ENCODE measurements around the gene MAD1L1. TPM values are rescaled to one million over a fixed set of nuclear protein-coding genes. Genes with fewer than 3 reads are reported as not detected.

MAD1L1 gene
- total and polyA plus RNA-seq, 2 of the 13 experiments (the other 11 are each of a cell fraction or from before 2014, with no cell fraction given) = 17.4 to 64.7 TPM

- Histone ChIP-seq H4K20me1 (ENCODE audit: insufficient read depth, low read length) (no peaks in the 10 kb centered on the region), H2AFZ (ENCODE audit: low read length) (no peak overlapping the region), H3K4me3 (replicated peaks in 1 of 3; ENCODE audit: insufficient read depth in 1 of 3, low read depth in 2 of 3, low read length in 3 of 3) (no peak overlapping the region), H3K27ac (ENCODE audit: extremely low read length, insufficient read depth, low read length) (peak overlapping the region; percentile 20), H3K27me3 (ENCODE audit: control insufficient read depth in 1 of 2, insufficient read depth in 2 of 2, low read length in 2 of 2) (no peaks in the 10 kb centered on the region), H3K4me2 (ENCODE audit: low read depth, low read length) (no peak overlapping the region), H3K4me1 (ENCODE audit: insufficient read depth, low read length) (peaks cover 40% of the 10 kb centered on the region), H3K9ac (ENCODE audit: insufficient read depth, low read depth, low read length) (no peak overlapping the region), H3K9me3 (ENCODE audit: low read length) (no peaks in the 10 kb centered on the region), H3K79me2 (ENCODE audit: insufficient read depth, low read length) (peaks cover 4% of the 10 kb centered on the region), H3K36me3 (replicated peaks in 1 of 2; ENCODE audit: control insufficient read depth in 1 of 2, insufficient read depth in 2 of 2, low read length in 2 of 2) (peaks cover 0 to 5% of the 10 kb centered on the region in 2 experiments; a peak in 3 of 5 replicates)
- WGBS (ENCODE audit: low lambda C conversion rate) = 91% methylated on average over 18 of the region's 25 CpGs
- intact Hi-C loops (cut with micrococcal nuclease; ENCODE audit: unreplicated experiment) (no loop called here), in situ Hi-C loops (cut with HindIII; ENCODE audit: extremely low pct_ligation_motif_present, low pct_unique_long_range_greater_than_20kb) (no loop called here)
- ATAC-seq (no peak), FAIRE-seq (no peak), DNase-seq (ENCODE audit: low spot score) (no peak)
- POLR2A ChIA-PET = interaction anchor here (0.6 kb wide), 1 partner anchor 233 kb away, joined by 4 read pairs; no protein-coding TSS in a partner anchor
- no TSS peak for BruUV-seq (replicated peaks)
- CTCF ChIA-PET (ENCODE audit: low intra/inter-chr PET ratio, low total read pairs) = no interaction called here
- no peak for TF ChIP-seq KDM4B (CRISPR knock-in tag; IDR thresholded peaks at IDR 0.05)
- TF ChIP-seq HNRNPL (IDR thresholded peaks at IDR 0.05; ENCODE audit: low read depth, low read length) = 0 out of 2 replicates have a peak, but pooled peaks have one; percentile 60
- no peak for TF ChIP-seq ZKSCAN8 (CRISPR knock-in tag; IDR thresholded peaks at IDR 0.05; ENCODE audit: borderline replicate concordance)
- TF ChIP-seq POLR2A (IDR thresholded peaks at IDR 0.05; ENCODE audit: insufficient read depth in 1 of 2, low read depth in 2 of 2, low read length in 2 of 2) = no peak
- TF ChIP-seq ZNF362 (CRISPR knock-in tag; IDR thresholded peaks at IDR 0.05; ENCODE audit: borderline replicate concordance) = no peak
- no peak for TF ChIP-seq CBX1 (IDR thresholded peaks at IDR 0.05; ENCODE audit: low read depth)
- no peak for TF ChIP-seq ZNF225 (CRISPR knock-in tag; IDR thresholded peaks at IDR 0.05)
- no peak for TF ChIP-seq NR2F1 (CRISPR knock-in tag; IDR thresholded peaks at IDR 0.05)
- no peak for TF ChIP-seq TOE1 (CRISPR knock-in tag; IDR thresholded peaks at IDR 0.05)
- no peak for TF ChIP-seq ZBTB3 (CRISPR knock-in tag; IDR thresholded peaks at IDR 0.05; ENCODE audit: borderline replicate concordance, low read depth)
- TF ChIP-seq ADNP (CRISPR knock-in tag; IDR thresholded peaks at IDR 0.05) = no peak
- TF ChIP-seq PHF20 (CRISPR knock-in tag; IDR thresholded peaks at IDR 0.05) = no peak
- no peak for TF ChIP-seq POLR2G (IDR thresholded peaks at IDR 0.05; ENCODE audit: low read depth, low read length)
- no peak for TF ChIP-seq ZNF253 (CRISPR knock-in tag; IDR thresholded peaks at IDR 0.05; ENCODE audit: borderline replicate concordance)
- TF ChIP-seq ZBTB33 (CRISPR knock-in tag; IDR thresholded peaks at IDR 0.05) = peak; percentile 80
- TF ChIP-seq TMF1 (CRISPR knock-in tag; IDR thresholded peaks at IDR 0.05; ENCODE audit: low read depth) = no peak
- TF ChIP-seq ZNF329 (CRISPR knock-in tag; IDR thresholded peaks at IDR 0.05; ENCODE audit: low read depth) = no peak
- no peak for TF ChIP-seq ZNF180 (CRISPR knock-in tag; IDR thresholded peaks at IDR 0.05; ENCODE audit: borderline replicate concordance, low read depth)
- no peak for TF ChIP-seq USF2 (IDR thresholded peaks at IDR 0.05; ENCODE audit: low read depth, low read length)
- TF ChIP-seq USF2 (CRISPR knock-in tag; IDR thresholded peaks at IDR 0.05; ENCODE audit: borderline replicate concordance) = no peak
Observed at GRCh38 chr7:2115760-2116447, 116.8 kb downstream of the MAD1L1 start.

Data from HepG2 (cell line).